Vein endothelial cell (primary cell): Measurements from ENCODE around the gene ZNF37A. TPM values are rescaled to one million over a fixed set of nuclear protein-coding genes. Genes with fewer than 3 reads are reported as not detected.

Experiments
- small RNA-seq: library from RNA; depleted of rRNA; stranded (forward); fragments of <200 nt; gene quantifications from one replicate; pipeline ENCODE3, GENCODE V24; 2012
- total RNA-seq: library from RNA; depleted of rRNA; stranded (reverse); fragments of >200 nt; gene quantifications from 2 replicates; pipeline ENCODE4 v1.2.3, GENCODE V29; 2012

The ZNF37A gene
- total RNA-seq = 8.8 and 13.2 TPM in 2 replicates

DNA sequence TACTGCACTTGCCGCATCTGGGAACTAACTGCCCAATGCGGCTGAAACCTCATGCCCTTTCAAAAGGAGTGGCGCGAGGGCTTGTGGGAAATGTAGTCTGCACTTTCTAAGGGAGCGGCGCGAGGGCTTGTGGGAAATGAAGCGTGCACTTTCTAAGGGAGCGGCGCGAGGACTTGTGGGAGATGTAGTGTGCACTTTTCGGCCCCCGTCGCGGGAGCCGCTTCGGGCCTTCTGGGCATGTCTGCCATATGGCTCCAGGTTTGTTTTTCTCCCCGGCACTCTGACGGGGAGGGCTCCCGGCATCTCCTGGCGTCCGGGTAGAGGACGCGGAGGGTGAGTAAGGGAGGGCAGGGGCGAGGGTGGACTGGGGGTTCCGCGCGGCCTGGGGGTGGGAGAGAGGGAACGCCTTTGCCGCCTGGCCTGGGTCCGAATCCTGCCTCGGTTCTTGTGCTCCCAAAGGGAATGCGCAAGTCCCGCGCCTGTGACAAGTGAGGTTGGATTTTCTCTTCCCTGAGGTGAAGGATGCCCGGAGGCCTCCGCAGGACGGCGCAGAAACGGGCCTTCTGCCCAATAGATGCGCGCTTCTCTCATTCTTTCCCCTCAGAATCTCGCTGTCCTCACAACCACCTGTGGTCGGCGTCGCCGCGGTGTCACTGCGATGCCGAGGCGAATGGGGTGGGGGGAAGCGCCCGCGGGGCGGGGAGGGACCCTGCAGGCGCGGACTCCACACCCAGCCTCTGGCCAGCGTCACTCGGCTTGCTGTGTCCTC, at the start of gene ZNF37A:
TSS of gene ZNF37A (plus strand) at position 180 of the 769 bp plus-strand sequence. CDS start 2,281 bp downstream, outside the sequence.

Small RNAs within 50 kb of the gene (small RNA-seq; reads per million reads assigned to genes)
- not detected for gene AL117339.2
- gene AL161931.1 = not detected
- not detected for gene FXYD6P2

Other genes with a start within 250 kb of the ZNF37A start
- 5.4 and 6.5 TPM in 2 replicates for gene ZNF248, start 236.7 kb upstream of the ZNF37A start, total RNA-seq
- 5.2 and 7.1 TPM in 2 replicates for gene ZNF25, start 117.7 kb upstream of the ZNF37A start, total RNA-seq
- gene ZNF33A, start 83.7 kb upstream of the ZNF37A start, total RNA-seq = 17.2 and 18.0 TPM in 2 replicates